ENCODE measurements around the gene NPBWR2.
A peak's percentile ranks its signal among the peaks of the same experiment; 100 is the strongest.

The NPBWR2 gene

GRCh38 chr20:64072498-64073063 is 34.8 kb downstream of the NPBWR2 start:
- DNase-seq (ENCODE audit: low spot score): no peak

- DNase-seq (ENCODE audit: low spot score): no peak
These were observed 35.7 kb downstream of the NPBWR2 start for GRCh38 chr20:64071341-64072332.

- no peak for DNase-seq (ENCODE audit: low spot score)
These were observed 36.9 kb downstream of the NPBWR2 start for GRCh38 chr20:64070244-64070993.

- DNase-seq (ENCODE audit: low spot score): peak; percentile 53
These were observed 37.6 kb downstream of the NPBWR2 start for GRCh38 chr20:64069614-64070243.

GRCh38 chr20:64069209-64069613 is 38.2 kb downstream of the NPBWR2 start:
- no peak for DNase-seq (ENCODE audit: low spot score)

- DNase-seq (ENCODE audit: low spot score): no peak
These were observed 38.8 kb downstream of the NPBWR2 start for GRCh38 chr20:64068386-64069208.

GRCh38 chr20:64067733-64068307 is 39.5 kb downstream of the NPBWR2 start:
- DNase-seq (ENCODE audit: low spot score): no peak

GRCh38 chr20:64067005-64067632 is 40.2 kb downstream of the NPBWR2 start:
- DNase-seq (ENCODE audit: low spot score): no peak

GRCh38 chr20:64065974-64066343 is 41.4 kb downstream of the NPBWR2 start:
- no peak for DNase-seq (ENCODE audit: low spot score)

GRCh38 chr20:64065062-64065973 is 42.0 kb downstream of the NPBWR2 start:
- no peak for DNase-seq (ENCODE audit: low spot score)

GRCh38 chr20:64064145-64064698 is 43.1 kb downstream of the NPBWR2 start:
- DNase-seq (ENCODE audit: low spot score): no peak

GRCh38 chr20:64063389-64064144 is 43.8 kb downstream of the NPBWR2 start:
- DNase-seq (ENCODE audit: low spot score): no peak

- DNase-seq (ENCODE audit: low spot score): peak; percentile 98
These were observed 44.6 kb downstream of the NPBWR2 start, which contains the start of gene TCEA2 for GRCh38 chr20:64062596-64063388. Gene TCEA2, plus strand, starts transcription at chr20:64063198. Its CDS starts 115 bp downstream, at chr20:64063313.

- DNase-seq (ENCODE audit: low spot score): no peak
These were observed 45.1 kb downstream of the NPBWR2 start for GRCh38 chr20:64062276-64062595.

GRCh38 chr20:64058536-64058935 is 48.8 kb downstream of the NPBWR2 start:
- DNase-seq (ENCODE audit: low spot score): no peak

GRCh38 chr20:64057628-64058498 is 49.5 kb downstream of the NPBWR2 start:
- peak; percentile 64 for DNase-seq (ENCODE audit: low spot score)

All from COLO829 (cell line).